Psoas muscle (tissue), 8 donors: ENCODE measurements around the gene RDX. TPM values are rescaled to one million over a fixed set of nuclear protein-coding genes. Genes with fewer than 3 reads are reported as not detected.

Experiments used
- ATAC-seq, 4 donors: fragments of 200-7000 bp; cut with Tn5 transposase; one replicate each; pipeline ENCODE4 v1.9.1; 2020; ENCODE audit warnings: moderate library complexity in 3 of 4, mild to moderate bottlenecking in 2 of 4
- DNase-seq, 2 donors: peaks; one replicate each; pipeline ENCODE4 v3.0.0-alpha.2; 2020
- H3K27ac ChIP-seq: fragments of 200-600 bp; one replicate; pipeline ENCODE4 v1.8.0; 2022
- H3K27me3 ChIP-seq, 3 donors: fragments of 200-600 bp in 1 of 3; one replicate each; pipeline versions ENCODE4 v1.6.1 to v1.8.0; 2013 to 2022; ENCODE audit warnings: low read length in 2 of 3, mild to moderate bottlenecking in 2 of 3, moderate library complexity in 1 of 3; ENCODE audit not compliant: insufficient read depth in 3 of 3
- H3K36me3 ChIP-seq, 2 donors: fragments of 200-600 bp in 1 of 2; one replicate each; pipeline versions ENCODE4 v1.6.1 to v1.8.0; 2013 to 2022; ENCODE audit warnings: low read depth in 1 of 2, mild to moderate bottlenecking in 1 of 2, moderate library complexity in 1 of 2; ENCODE audit not compliant: insufficient read depth in 1 of 2
- H3K4me1 ChIP-seq: fragments of 200-600 bp; one replicate; pipeline ENCODE4 v1.8.0; 2022
- H3K4me3 ChIP-seq: fragments of 200-600 bp; one replicate; pipeline ENCODE4 v1.8.0; 2022; ENCODE audit warnings: mild to moderate bottlenecking
- H3K9me3 ChIP-seq: fragments of 200-600 bp; one replicate; pipeline ENCODE4 v1.8.0; 2022
- WGBS, 3 donors: extraction: QIAGEN DNeasy Blood & Tissue Kit; methylation state at CpG; one replicate each; pipeline versions ENCODE4 v1.1.6 to v1.1.7; 2013; 5-methylcytosine and 5-hydroxymethylcytosine counted together
- intact Hi-C, 2 donors: fragments of 100-400 bp; cut with DNase I; formaldehyde crosslinking; loops; one replicate each; pipeline versions ENCODE4 v1.11.0 to v1.14.2; 2022
- polyA plus RNA-seq, 3 donors: library from polyadenylated mRNA; stranded (reverse); fragments of 200-250 nt; gene quantifications; one replicate each; pipeline ENCODE4 v1.2.3, GENCODE V29; 2013
- total RNA-seq, 4 donors: library from RNA; stranded (reverse); fragmentation: NEBNext Ultra II Directional in 2 of 4; extraction: Animal tissue kit (Norgen Biotek cat#: 25700) in 2 of 4; gene quantifications; one replicate each; pipeline versions ENCODE4 v1.2.1 to v1.2.4, GENCODE V29; 2021 to 2023
- TF ChIP-seq, protein P1 (sequence below): fragments of 200-600 bp; IDR thresholded peaks from one replicate; pipeline ENCODE4 v1.8.0; 2022; ENCODE audit warnings: antibody characterized with exemption
- donor health status: healthy with polysubstance abuse.
- donor health status: DM: no; HTN: no; CAD: no; lungs with moderate emphysema.
- donor health status: Bipolar disorder and iron deficiency.
- donor health status: healthy.
- donor health status: DM: yes; HTN: yes; CAD: no.
- donor health status: DM: no; HTN: no; CAD: no.
- donor health status: DM: no; HTN: no; CAD: no.
- donor health status: DM: yes; HTN: yes; CAD: no.

The RDX gene
- total and polyA plus RNA-seq, 7 donors: 27.8 to 206 (median 115) TPM

DNA sequence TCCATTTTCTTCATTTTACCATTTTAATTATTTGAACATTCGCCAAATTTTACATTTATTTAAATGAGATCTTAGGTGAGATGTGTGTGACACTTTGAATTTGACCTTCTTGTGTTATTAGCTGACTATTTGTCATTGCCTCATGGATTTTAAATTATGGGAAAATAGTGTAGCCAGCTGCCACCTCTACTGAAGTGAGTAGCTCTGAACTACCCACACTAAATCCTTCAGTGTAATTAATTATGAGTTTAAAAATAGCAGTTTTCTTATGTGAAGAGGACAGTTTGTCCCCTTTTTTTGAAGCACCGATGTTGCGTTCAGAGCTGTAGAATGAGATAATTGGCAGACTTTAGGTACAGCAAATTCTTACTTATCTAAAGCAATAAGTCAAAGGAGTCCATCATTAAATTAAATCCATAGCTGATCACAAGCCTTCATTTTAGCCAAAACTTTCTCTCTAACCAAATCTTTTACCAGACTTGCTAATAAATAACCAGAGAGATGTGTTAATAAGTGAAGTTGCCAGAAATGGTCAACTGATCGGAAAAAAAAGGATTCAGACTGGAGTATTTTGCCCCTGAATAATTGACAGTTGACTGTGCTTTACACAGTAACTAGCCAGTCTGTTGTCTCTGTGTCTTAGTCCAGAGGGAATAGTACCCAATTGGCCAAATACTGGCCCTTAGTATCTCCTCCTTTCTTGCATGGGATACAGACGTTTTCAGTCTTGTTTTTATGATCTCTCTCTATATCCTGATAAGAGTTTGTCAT, 128.2 kb downstream of the RDX start:
- 72 to 88% (median 80%) methylated on average over 5 of the region's 5 CpGs for WGBS, 3 donors
- Histone ChIP-seq H3K36me3 (peaks cover 9 to 33% of the 10 kb centered on the region in 2 donors), H3K4me1 (no peaks in the 10 kb centered on the region), H3K27me3 (no peaks in the 10 kb centered on the region), H3K9me3 (no peaks in the 10 kb centered on the region), H3K27ac (no peak overlapping the region), H3K4me3 (no peak overlapping the region)
- TF ChIP-seq, protein P1, sequence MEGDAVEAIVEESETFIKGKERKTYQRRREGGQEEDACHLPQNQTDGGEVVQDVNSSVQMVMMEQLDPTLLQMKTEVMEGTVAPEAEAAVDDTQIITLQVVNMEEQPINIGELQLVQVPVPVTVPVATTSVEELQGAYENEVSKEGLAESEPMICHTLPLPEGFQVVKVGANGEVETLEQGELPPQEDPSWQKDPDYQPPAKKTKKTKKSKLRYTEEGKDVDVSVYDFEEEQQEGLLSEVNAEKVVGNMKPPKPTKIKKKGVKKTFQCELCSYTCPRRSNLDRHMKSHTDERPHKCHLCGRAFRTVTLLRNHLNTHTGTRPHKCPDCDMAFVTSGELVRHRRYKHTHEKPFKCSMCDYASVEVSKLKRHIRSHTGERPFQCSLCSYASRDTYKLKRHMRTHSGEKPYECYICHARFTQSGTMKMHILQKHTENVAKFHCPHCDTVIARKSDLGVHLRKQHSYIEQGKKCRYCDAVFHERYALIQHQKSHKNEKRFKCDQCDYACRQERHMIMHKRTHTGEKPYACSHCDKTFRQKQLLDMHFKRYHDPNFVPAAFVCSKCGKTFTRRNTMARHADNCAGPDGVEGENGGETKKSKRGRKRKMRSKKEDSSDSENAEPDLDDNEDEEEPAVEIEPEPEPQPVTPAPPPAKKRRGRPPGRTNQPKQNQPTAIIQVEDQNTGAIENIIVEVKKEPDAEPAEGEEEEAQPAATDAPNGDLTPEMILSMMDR: no peak
- DNase-seq (no peak), ATAC-seq (no peak)
- intact Hi-C loops: no loop called here

DNA sequence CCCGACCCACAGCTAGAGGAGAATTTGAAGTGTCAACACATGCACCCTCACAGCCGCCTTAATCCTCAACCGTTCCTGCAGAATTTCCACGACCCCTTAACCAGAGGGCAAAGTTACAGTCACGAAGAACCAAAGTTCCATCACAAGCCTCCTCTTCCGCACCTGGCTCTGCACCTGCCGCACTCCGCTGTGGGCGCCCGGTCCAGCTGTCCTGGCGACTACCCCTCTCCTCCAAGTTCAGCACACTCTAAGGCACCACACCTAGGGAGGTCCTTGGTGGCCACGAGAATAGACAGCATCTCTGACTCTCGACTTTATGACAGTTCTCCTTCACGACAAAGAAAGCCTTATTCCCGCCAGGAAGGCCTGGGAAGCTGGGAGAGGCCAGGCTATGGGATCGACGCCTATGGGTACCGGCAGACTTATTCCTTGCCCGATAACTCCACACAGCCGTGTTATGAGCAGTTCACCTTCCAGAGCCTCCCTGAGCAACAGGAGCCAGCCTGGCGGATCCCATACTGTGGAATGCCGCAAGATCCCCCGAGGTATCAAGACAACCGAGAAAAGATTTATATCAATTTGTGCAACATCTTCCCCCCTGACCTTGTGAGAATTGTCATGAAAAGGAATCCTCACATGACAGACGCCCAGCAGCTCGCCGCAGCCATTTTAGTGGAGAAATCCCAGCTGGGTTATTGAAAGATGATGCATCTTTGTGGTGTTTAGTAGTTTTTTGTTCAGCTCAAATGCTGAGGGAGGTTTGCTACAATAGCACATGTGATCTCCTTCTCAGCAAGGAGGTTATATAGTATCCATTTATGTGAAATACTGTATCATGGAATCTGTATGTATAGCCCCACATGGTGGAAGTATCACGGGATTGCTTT, 131.1 kb downstream of the RDX start:
- TF ChIP-seq, protein P1: no peak
- Histone ChIP-seq H3K4me3 (no peak overlapping the region), H3K4me1 (no peaks in the 10 kb centered on the region), H3K9me3 (no peaks in the 10 kb centered on the region), H3K27ac (no peak overlapping the region), H3K36me3 (peaks cover 11 to 62% of the 10 kb centered on the region in 2 donors), H3K27me3 (no peaks in the 10 kb centered on the region)
- WGBS, 3 donors: 94 to 95% (median 95%) methylated on average over 28 of the region's 28 CpGs
- DNase-seq: no peak
- intact Hi-C loops: no loop called here
- ATAC-seq: no peak

DNA sequence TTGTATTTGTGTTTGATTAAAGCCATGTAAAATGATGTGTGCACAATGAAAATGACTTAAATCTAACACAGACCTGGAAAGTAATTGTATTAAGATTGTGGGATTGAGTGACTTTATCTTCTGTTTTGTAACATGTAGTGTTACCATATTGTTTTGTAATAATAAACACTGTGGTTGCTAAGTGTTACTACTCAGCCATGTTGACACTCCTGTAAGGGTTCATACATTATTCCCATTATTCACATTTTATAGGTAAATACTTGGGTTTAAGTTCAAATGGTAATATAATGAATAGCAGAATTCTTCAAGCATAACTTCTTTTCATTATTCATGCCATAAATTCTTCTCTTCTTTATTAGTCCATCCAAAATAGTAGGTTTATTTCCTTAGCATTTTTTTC, 134.2 kb downstream of the RDX start:
- intact Hi-C loops: no loop called here
- H3K27ac ChIP-seq: no peak overlapping the region
- no peaks in the 10 kb centered on the region for H3K4me1 ChIP-seq
- TF ChIP-seq, protein P1: no peak
- ATAC-seq (no peak), DNase-seq (no peak)
- no peaks in the 10 kb centered on the region for H3K27me3 ChIP-seq
- H3K9me3 ChIP-seq: no peaks in the 10 kb centered on the region
- no peak overlapping the region for H3K4me3 ChIP-seq
- peaks cover 13 to 86% of the 10 kb centered on the region in 2 donors for H3K36me3 ChIP-seq

DNA sequence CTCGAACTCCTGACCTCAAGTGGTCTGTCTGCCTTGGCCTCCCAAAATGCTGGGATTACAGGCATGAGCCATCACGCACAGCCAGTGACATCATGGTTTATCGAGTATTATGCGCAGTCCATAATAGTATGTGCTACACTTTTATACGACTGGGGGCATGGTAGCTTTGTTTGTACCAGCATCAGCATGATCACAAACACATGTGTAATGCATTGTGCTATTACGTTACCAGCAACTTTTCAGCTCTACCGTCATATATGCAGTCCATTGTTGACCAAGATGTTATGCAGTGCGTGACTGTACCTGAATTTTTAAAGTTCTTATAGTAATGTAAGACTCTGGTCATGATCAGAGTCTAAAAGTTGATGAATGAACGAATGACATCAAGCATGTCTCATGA, 135.4 kb downstream of the RDX start:
- Histone ChIP-seq H3K9me3 (no peaks in the 10 kb centered on the region), H3K36me3 (peaks cover 13 to 90% of the 10 kb centered on the region in 2 donors), H3K27me3 (no peaks in the 10 kb centered on the region), H3K4me3 (no peak overlapping the region), H3K27ac (no peak overlapping the region), H3K4me1 (no peaks in the 10 kb centered on the region)
- no peak for DNase-seq
- WGBS, 3 donors: 96 to 98% (median 96%) methylated on average over 9 of the region's 9 CpGs
- TF ChIP-seq, protein P1: no peak
- intact Hi-C loops: no loop called here
- no peak for ATAC-seq
